Measurements from ENCODE around the gene SLC17A3.

Gene SLC17A3, protein sequence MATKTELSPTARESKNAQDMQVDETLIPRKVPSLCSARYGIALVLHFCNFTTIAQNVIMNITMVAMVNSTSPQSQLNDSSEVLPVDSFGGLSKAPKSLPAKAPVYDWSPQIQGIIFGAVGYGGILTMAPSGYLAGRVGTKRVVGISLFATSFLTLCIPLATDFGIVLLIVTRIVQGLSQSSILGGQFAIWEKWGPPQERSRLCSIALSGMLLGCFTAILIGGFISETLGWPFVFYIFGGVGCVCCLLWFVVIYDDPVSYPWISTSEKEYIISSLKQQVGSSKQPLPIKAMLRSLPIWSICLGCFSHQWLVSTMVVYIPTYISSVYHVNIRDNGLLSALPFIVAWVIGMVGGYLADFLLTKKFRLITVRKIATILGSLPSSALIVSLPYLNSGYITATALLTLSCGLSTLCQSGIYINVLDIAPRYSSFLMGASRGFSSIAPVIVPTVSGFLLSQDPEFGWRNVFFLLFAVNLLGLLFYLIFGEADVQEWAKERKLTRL

DNA sequence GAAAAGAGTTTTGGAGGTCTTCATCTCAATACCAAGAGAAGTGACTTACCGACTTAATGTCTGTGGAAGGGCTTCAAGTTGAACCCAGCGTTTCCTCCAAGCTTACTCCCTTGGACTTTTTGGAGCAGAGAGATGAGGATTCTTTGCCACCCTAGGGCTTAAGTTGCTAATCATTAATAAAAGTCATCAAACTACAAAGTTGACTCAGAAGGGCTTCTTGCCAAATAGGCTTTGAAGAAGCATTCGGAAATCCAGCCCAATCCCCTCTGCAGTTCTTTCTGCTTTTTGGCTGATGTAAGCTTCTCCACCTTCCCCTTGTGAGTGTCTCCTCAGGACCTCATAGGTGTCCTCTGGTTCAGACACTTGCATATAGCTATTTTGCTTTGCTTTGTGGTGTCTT, at the start of gene SLC17A3:
TSS of gene SLC17A3 (minus strand) at position 126 of the 400 bp plus-strand sequence. CDS start 5,856 bp downstream, outside the sequence.
- TF ChIP-seq POLR2A (IDR thresholded peaks at IDR 0.05; ENCODE audit: extremely low read depth, insufficient read length), result no peak
- TF ChIP-seq, protein P1, sequence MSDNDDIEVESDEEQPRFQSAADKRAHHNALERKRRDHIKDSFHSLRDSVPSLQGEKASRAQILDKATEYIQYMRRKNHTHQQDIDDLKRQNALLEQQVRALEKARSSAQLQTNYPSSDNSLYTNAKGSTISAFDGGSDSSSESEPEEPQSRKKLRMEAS (IDR thresholded peaks at IDR 0.05; ENCODE audit: low read depth, low read length), result no peak
- no peak for TF ChIP-seq CTCF (IDR thresholded peaks at IDR 0.05; ENCODE audit: low read depth, low read length)
- TF ChIP-seq MYC (IDR thresholded peaks at IDR 0.05; ENCODE audit: low read depth, low read length), result no peak
- peak; percentile 8 for DNase-seq (ENCODE audit: low read depth)
- H3K4me3 ChIP-seq (ENCODE audit: low read depth, low read length), result no peak within 1 kb of the TSS

DNA sequence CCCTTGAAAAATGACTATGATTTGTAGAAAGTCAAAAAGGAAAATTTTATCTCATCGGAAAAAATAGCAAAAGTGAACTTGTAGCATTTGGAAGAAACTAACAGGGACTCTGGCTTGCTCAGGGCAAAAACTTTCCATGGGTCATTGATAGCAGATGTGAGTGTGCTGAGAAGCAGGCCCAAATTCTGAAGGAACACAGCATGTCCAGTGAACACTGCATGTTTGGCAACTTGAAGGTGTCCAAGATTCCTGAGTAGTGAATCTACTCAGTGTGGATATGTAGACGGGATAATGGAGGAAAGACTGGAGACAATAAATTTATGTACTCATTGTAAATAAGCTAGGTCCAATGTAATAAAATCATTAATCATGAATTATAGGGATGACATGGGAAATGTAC, 48.3 kb upstream of the SLC17A3 start:
- no peak overlapping the region for H3K4me3 ChIP-seq (ENCODE audit: low read depth, low read length)
- no peak for DNase-seq (ENCODE audit: low read depth)
- TF ChIP-seq MYC (IDR thresholded peaks at IDR 0.05; ENCODE audit: low read depth, low read length) (no peak), POLR2A (IDR thresholded peaks at IDR 0.05; ENCODE audit: extremely low read depth, insufficient read length) (no peak), CTCF (IDR thresholded peaks at IDR 0.05; ENCODE audit: low read depth, low read length) (no peak)
- TF ChIP-seq, protein P1 (IDR thresholded peaks at IDR 0.05; ENCODE audit: low read depth, low read length), result no peak

- peak; percentile 11 for DNase-seq (ENCODE audit: low read depth)
- no peak overlapping the region for H3K4me3 ChIP-seq (ENCODE audit: low read depth, low read length)
- no peak for TF ChIP-seq MYC (IDR thresholded peaks at IDR 0.05; ENCODE audit: low read depth, low read length)
- TF ChIP-seq POLR2A (IDR thresholded peaks at IDR 0.05; ENCODE audit: extremely low read depth, insufficient read length), result no peak
These were observed 47.6 kb upstream of the SLC17A3 start for GRCh38 chr6:25921525-25922203.

- no peak for DNase-seq (ENCODE audit: low read depth)
- no peak overlapping the region for H3K4me3 ChIP-seq (ENCODE audit: low read depth, low read length)
- TF ChIP-seq CTCF (IDR thresholded peaks at IDR 0.05; ENCODE audit: low read depth, low read length), result no peak
- no peak for TF ChIP-seq POLR2A (IDR thresholded peaks at IDR 0.05; ENCODE audit: extremely low read depth, insufficient read length)
- TF ChIP-seq, protein P1 (IDR thresholded peaks at IDR 0.05; ENCODE audit: low read depth, low read length), result no peak
- TF ChIP-seq MYC (IDR thresholded peaks at IDR 0.05; ENCODE audit: low read depth, low read length), result no peak
These were observed 45.6 kb upstream of the SLC17A3 start for GRCh38 chr6:25919657-25920056.

- TF ChIP-seq CTCF (IDR thresholded peaks at IDR 0.05; ENCODE audit: low read depth, low read length) (no peak), POLR2A (IDR thresholded peaks at IDR 0.05; ENCODE audit: extremely low read depth, insufficient read length) (no peak), MYC (IDR thresholded peaks at IDR 0.05; ENCODE audit: low read depth, low read length) (no peak)
- TF ChIP-seq, protein P1 (IDR thresholded peaks at IDR 0.05; ENCODE audit: low read depth, low read length), result no peak
- DNase-seq (ENCODE audit: low read depth), result no peak
These were observed 44.1 kb upstream of the SLC17A3 start for GRCh38 chr6:25918083-25918683.

More at GRCh38 chr6:25918083-25918683, 44.1 kb upstream of the SLC17A3 start:
- H3K4me3 ChIP-seq (ENCODE audit: low read depth, low read length), result no peak overlapping the region
